Measurements from ENCODE around the gene LEPROT. TPM values are rescaled to one million over a fixed set of nuclear protein-coding genes. Genes with fewer than 3 reads are reported as not detected.

Gene LEPROT
- total RNA-seq, 1 experiment from 2014 or later, result 64.1 TPM

- no peak for DNase-seq (ENCODE audit: low spot score)
These were observed 57.2 kb downstream of the LEPROT start for GRCh38 chr1:65477414-65478378.

DNA sequence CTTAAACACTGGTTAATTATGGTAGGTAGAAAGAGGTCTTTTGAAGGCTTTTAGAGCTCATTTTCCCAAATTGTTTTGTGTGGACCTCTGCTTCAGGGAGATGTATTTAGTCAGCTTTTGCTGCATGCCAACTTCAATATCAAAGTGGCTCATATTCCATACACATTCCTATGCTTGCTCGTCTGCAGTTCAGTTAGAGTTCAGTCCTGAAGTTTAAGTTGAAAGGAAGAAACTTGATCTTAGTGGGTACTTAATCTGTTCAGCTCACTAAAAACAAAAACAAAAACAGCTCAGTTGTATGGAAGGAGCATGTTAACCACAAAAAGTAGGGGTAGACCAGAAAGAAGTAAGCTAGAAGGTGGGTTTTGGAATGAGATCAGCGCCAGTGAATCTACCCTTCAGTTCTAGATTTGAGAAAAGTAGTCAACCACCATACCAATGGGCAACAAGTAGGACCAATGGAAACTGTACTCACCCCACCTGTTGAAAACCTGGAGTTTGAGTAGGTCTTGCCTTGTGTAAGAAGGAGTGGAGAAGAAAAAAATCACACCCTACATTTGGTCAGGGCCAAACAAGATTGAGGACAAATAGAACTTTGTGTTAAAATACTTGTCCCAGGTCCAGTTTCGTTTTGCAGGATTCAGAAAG lies 58.0 kb downstream of the LEPROT start:
- no peak for DNase-seq (ENCODE audit: low spot score)

DNA sequence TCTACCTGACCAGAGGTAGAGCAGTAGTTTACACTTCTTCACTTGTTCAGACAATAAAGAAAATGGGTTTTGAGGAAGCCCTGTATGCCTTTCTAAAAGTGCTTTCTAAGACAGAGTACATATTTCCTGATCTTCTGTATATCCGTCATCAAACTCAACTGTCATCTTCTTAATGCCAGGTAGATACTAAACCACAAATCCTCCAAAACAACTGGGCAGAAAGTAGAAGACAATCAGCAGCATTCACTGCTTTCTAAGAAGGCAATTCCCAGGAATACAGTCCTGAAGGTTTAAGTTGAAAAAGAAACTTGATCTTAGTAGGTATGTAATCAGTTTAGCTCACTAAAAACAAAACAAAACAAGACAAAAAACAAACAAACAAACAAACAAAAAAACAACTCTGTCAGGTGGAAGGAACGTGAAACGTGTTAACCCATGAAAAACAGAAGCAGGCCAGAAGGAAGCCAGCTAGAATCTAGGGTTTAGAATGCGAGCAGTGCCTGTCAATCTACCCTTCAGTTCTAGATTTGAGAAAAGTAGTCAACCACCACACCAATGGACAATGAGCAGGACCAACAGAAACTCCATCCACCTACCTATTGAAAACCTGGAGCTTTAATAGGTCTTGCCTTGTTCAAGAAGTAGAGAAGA lies 59.2 kb downstream of the LEPROT start:
- no peak for DNase-seq (ENCODE audit: low spot score)

- no peak for DNase-seq (ENCODE audit: low spot score)
These were observed 60.4 kb downstream of the LEPROT start for GRCh38 chr1:65480684-65481405.

- DNase-seq (ENCODE audit: low spot score), result no peak
These were observed 63.7 kb downstream of the LEPROT start for GRCh38 chr1:65483993-65484754.

Other genes with a start within 250 kb of the LEPROT start
- 2.2 and 3.5 TPM in 2 replicates for gene DNAJC6, start 111.1 kb upstream of the LEPROT start, total RNA-seq (2014; rRNA removed; shearing (Covaris generic))
- 3.0 and 3.1 TPM in 2 replicates for gene LEPR, start within 50 bp of the LEPROT start, total RNA-seq (2014; rRNA removed; shearing (Covaris generic))